ENCODE data around the gene USP6NL. TPM values are rescaled to one million over a fixed set of nuclear protein-coding genes. Genes with fewer than 3 reads are reported as not detected.

USP6NL gene
- total RNA-seq, 4 donors from 2014 or later = 13.9 to 17.1 (median 15.8) TPM

GRCh38 chr10:11555556-11555955 lies 55.9 kb downstream of the USP6NL start:
- no peak for DNase-seq (ENCODE audit: low spot score)
- TF ChIP-seq CTCF (IDR thresholded peaks at IDR 0.05) = no peak
- no peak for ATAC-seq (ENCODE audit: low FRiP score)

DNA sequence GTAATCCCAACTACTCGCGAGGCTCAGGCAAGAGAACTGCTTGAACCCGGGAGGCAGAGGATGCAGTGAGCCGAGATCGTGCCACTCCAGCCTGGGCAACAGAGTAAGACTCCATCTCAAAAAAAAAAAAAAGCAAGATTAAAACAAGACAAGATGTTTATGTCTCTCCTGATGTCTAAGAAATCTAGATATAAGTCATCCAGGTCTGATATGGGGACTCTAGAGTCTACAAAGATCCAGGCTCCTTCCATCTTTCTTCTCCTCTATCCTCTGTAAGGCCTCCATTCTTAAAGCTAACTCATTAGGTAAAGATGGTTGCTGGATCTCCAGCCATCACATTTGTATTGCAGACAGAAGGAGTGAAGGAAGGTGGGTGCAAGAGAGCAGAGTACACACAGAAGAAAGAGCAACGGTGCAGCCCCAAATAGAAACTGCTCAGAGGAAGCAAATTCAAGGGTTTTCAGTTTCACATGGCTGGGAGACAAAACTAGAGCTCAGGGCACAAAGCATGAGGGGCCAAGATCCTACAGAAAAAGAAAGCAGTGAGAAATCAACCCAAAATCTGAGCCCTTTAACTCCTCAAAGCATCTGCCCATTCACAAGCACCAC lies 57.6 kb downstream of the USP6NL start:
- no peak for DNase-seq (ENCODE audit: low spot score)
- TF ChIP-seq CTCF (IDR thresholded peaks at IDR 0.05) = no peak
- no peak for ATAC-seq (ENCODE audit: low FRiP score)

DNA sequence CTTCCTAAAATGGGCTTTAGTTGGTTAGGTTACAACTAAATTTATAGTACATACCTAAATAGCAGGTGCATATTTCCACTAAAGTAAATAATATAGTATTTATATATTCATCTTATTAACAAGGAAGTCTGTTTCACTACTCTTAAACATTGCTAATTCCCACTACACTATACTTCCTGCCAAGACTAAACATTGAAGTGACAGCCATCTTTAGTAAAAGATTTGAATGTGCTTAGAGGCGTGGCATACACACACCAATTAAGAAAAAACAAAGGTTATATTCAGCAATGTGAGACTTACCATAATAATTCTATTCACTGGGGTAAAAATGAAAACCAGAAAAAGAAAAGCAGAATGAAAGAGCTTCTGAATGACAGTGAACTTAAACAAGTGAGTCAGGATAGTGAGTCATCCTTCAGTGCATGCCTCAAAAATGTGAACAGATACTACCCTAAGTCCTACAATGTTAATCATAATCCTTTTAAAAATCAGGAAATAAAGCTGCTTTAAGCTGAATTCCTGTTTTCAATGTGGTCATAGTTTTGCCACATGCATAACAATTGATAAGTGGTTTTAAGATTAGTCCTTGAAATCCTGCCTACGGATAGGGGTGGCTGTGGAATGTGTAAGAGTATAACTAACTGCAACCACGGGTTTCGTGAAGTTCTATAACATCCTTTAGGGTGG lies 59.4 kb downstream of the USP6NL start:
- no peak for TF ChIP-seq CTCF (IDR thresholded peaks at IDR 0.05)
- no peak for DNase-seq (ENCODE audit: low spot score)
- ATAC-seq (ENCODE audit: low FRiP score) = peak; percentile 94

DNA sequence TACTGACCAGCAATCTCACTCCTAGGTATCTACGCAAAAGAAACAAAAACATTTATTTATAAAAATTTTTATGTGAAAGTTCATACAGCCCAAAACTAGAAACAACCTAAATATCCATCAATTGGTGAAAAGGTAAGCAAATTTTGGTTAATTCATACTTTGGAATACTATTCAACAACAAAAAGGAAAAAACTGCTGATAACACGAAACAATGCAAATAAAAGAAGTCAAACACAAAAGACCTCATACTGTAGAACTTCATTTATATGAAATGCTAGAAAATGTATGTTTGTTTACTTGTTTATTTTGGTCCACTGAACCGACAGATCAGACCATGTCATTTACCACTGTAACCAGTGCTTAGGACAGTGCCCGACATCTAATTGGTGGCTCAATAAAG lies 60.3 kb downstream of the USP6NL start:
- TF ChIP-seq CTCF (IDR thresholded peaks at IDR 0.05) = no peak

GRCh38 chr10:11548768-11549099 lies 62.7 kb downstream of the USP6NL start:
- no peak for TF ChIP-seq CTCF (IDR thresholded peaks at IDR 0.05)
- ATAC-seq (ENCODE audit: low FRiP score) = no peak
- no peak for DNase-seq (ENCODE audit: low spot score)

More for the DNA sequence above, 60.3 kb downstream of the USP6NL start:
- no peak for DNase-seq (ENCODE audit: low spot score)
- ATAC-seq (ENCODE audit: low FRiP score) = no peak

DNA sequence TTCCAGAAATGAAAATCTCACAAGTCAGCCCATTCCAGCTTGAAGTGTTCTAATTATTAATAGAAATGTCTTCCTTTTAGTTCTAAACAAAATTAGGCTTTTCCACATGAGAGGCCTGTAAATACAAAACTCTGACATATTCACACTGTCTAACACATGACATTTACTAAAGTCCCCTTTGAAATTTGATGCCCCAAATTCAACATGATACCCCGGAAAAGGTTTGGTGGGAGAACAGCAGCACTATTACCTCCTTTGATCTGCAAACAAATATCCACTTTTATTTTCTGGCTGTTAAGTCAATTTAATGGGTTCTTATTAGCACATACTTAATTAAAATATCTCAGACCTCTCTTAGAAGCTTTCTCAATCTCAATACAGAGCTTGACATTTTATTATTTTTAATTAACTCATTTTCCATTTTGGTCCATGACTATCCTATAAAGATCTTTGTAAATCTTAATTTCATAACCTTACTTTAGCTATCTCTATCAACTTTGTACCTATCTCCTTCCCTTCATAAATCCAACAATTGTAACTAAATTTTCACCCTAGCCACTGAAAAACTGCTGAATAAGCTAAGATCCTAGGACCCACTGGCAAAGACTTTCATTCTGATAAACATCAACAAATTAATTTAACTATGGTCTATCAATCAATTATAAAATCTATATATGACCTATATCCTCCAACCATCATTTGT lies 63.2 kb downstream of the USP6NL start:
- no peak for TF ChIP-seq CTCF (IDR thresholded peaks at IDR 0.05)
- ATAC-seq (ENCODE audit: low FRiP score) = no peak

More for the DNA sequence above, 63.2 kb downstream of the USP6NL start:
- DNase-seq (ENCODE audit: low spot score) = no peak

All from omental fat pad (tissue), 4 donors.